GM06990 (cell line): ENCODE results near the gene SFXN2.
"Not testable (repeated sequence)": the region's sequence is repeated elsewhere in the genome, so short reads cannot be mapped to it uniquely, and the experiment has no call there.

ENCODE experiments used
- DNase-seq: peaks from one replicate; pipeline ENCODE4 v3.0.0-alpha.2; 2011; ENCODE audit not compliant: insufficient read length; ENCODE audit errors: extremely low read depth
- H3K27me3 ChIP-seq: replicated peaks from 2 replicates; pipeline ENCODE4 v1.6.0; 2011; ENCODE audit warnings: low read length; ENCODE audit not compliant: control insufficient read depth, insufficient read depth
- H3K36me3 ChIP-seq: 2 replicates; pipeline ENCODE4 v1.5.1; 2011; ENCODE audit warnings: low read length; ENCODE audit not compliant: control insufficient read depth, insufficient read depth
- H3K4me3 ChIP-seq: replicated peaks from 2 replicates; pipeline ENCODE4 v1.5.1; 2011; ENCODE audit warnings: low read depth, mild to moderate bottlenecking, control low read depth, low read length
- TF ChIP-seq, protein P1 (sequence below): IDR thresholded peaks from 2 replicates; pipeline ENCODE4 v1.5.1; 2011; ENCODE audit warnings: low read length, control low read depth, mild to moderate bottlenecking, inconsistent platforms; ENCODE audit not compliant: insufficient read depth, poor library complexity, severe bottlenecking

SFXN2 gene

DNA sequence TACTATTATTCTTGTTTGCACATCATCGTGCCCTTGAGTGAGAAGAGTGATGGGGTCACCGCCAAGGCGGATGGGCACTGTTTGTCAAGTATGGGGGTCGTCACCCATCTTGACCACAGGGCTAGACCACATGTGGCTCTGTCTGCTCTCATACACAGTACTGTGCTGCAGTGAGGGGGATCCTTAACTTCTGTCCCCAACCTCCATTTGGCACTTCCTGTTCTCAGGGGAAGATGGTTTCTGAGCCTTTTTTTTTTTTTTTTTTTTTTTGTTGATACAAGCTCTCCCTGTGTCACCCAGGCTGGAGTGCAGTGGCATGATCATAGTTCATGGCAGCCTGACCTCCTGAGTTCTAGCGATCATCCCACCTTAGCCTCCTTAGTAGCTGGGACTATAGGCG is 42.9 kb downstream of the SFXN2 start:
- no peaks in the 10 kb centered on the region for H3K36me3 ChIP-seq
- TF ChIP-seq, protein P1, sequence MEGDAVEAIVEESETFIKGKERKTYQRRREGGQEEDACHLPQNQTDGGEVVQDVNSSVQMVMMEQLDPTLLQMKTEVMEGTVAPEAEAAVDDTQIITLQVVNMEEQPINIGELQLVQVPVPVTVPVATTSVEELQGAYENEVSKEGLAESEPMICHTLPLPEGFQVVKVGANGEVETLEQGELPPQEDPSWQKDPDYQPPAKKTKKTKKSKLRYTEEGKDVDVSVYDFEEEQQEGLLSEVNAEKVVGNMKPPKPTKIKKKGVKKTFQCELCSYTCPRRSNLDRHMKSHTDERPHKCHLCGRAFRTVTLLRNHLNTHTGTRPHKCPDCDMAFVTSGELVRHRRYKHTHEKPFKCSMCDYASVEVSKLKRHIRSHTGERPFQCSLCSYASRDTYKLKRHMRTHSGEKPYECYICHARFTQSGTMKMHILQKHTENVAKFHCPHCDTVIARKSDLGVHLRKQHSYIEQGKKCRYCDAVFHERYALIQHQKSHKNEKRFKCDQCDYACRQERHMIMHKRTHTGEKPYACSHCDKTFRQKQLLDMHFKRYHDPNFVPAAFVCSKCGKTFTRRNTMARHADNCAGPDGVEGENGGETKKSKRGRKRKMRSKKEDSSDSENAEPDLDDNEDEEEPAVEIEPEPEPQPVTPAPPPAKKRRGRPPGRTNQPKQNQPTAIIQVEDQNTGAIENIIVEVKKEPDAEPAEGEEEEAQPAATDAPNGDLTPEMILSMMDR: no peak
- DNase-seq: no peak
- no peaks in the 10 kb centered on the region for H3K27me3 ChIP-seq
- H3K4me3 ChIP-seq: no peak overlapping the region

DNA sequence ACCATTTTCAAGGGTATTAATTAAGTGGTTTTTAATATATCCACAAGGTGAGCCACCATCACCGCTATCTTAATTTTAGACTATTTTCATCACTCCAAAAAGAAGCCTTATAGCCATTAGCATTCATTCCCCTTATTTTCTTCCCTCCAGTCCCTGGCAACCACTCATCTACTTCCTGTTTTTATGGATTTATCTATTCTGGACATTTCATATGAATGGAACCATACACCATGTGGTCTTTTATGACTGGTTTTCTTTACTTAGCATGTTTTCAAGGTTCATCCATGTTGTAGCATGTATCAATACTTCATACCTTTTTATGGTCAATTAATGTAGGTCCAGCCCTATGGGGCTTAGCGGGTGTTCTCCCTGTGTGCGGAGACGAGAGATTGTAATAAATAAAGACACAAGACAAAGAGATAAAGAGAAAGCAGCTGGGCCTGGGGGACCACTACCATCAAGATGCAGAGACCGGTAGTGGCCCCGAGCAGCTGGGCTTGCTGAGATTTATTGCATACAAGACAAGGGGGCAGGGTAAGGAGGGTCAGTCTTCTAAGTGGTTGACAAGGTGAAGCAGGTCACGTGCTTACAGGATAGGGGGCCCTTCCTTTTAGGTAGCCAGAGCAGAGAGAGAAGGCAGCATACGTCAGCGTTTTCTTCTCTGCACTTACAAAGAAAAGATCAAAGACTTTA is 44.0 kb downstream of the SFXN2 start:
- no peak for DNase-seq
- TF ChIP-seq, protein P1: no peak

DNA sequence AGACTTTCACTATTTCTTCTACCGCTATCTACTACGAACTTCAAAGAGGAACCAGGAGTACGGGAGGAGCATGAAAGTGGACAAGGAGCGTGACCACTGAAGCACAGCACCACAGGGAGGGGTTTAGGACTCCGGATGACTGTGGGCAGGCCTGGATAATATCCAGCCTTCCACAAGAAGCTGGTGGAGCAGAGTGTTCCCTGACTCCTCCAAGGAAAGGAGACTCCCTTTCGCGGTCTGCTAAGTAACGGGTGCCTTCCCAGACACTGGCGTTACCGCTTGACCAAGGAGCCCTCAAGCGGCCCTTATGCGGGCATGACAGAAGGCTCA is 44.5 kb downstream of the SFXN2 start:
- H3K36me3 ChIP-seq, H3K4me3 ChIP-seq, DNase-seq, H3K27me3 ChIP-seq: not testable (repeated sequence)

More for the DNA sequence above, 44.0 kb downstream of the SFXN2 start:
- Histone ChIP-seq H3K27me3 (no peaks in the 10 kb centered on the region), H3K4me3 (no peak overlapping the region), H3K36me3 (peaks cover 2% of the 10 kb centered on the region; the same call in 1 of the 2 replicates)

DNA sequence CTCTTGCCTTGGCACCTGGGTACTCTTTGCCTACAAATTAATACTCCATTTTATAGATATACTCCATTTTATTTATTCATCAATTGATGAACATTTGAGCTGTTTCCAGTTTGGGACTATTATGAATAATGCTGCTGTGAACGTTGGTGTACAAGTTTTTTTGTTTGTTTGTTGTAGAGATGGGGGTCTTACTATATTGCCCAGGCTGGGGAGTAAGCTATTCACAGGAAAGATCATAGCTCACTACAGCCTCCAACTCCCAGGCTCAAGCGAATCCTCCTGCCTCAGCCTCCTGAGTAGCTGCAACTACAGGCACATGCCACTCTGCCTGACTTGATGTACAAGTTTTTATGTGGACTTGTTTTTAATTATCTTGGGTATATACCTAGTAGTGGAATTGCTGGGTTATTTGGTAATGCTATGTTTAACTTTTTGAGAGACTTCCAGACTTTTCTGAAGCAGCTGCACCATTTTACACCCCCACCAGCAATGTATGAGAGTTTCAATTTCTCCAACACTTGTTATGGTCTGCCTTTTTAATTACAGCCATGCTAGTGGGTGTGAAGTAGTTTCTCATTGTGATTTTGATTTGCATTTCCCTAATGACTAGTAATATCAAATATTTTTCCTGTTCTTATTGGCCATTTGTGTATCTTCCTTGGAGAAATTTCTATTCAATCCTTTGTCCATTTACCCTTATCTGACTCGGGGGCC is 45.2 kb downstream of the SFXN2 start:
- Histone ChIP-seq H3K4me3 (no peak overlapping the region), H3K36me3 (peaks cover 2% of the 10 kb centered on the region; the same call in 1 of the 2 replicates), H3K27me3 (no peaks in the 10 kb centered on the region)
- DNase-seq: no peak
- TF ChIP-seq, protein P1: no peak

DNA sequence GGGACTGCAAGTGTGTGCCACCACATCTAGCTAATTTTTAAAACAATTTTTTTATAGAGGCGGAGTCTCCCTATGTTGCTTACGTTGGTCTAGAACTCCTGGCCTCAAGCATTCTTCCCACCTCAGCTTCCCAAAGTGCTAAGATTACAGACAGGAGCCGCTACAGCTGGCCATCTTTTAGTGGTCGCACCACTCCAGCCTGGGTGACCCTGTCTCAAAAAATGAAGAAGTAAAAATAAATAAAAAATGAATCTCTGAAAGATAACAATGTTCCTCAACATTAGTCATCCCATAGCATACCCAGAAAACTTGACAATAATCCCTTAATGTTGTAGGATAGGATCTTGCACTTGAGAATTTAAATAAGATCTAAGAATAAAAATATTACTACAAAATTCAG is 47.5 kb downstream of the SFXN2 start:
- no peak for DNase-seq
- Histone ChIP-seq H3K36me3 (peaks cover 2% of the 10 kb centered on the region; the same call in 1 of the 2 replicates), H3K4me3 (no peak overlapping the region), H3K27me3 (no peaks in the 10 kb centered on the region)
- TF ChIP-seq, protein P1: no peak

DNA sequence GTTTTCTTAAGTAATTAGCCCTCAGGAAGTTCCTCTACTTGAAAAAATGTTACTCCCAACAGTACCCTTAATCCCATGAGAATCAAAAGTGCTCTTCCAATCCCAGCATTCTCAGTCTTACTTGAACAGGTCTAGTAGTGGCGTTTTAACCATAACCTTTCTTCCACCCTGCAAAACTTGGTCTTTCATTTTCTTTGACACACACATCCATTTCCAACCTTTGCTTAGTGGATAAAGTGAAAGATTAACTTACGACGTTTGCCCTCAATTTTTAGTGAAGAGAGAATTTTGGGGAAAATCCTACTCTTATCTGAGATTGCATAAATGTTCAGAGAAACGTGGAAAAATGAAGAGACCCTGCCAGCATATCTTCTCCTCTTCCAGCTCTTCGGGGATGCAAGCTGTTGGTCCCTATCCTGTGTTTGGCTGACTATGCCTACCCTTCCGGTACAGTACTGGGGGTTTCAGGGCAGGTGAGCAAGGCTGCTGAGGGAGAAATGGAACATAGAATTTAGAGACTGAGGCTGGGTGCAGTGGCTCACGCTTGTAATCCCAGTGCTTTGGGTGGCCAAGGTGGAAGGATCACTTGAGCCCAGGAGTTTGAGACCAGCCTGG is 48.1 kb downstream of the SFXN2 start:
- Histone ChIP-seq H3K4me3 (no peak overlapping the region), H3K36me3 (peaks cover 2% of the 10 kb centered on the region; the same call in 1 of the 2 replicates), H3K27me3 (no peaks in the 10 kb centered on the region)
- no peak for DNase-seq
- TF ChIP-seq, protein P1: no peak
